Esophagus squamous epithelium (tissue), 4 donors: ENCODE data around the gene GP5.

Source experiments
- POLR2A ChIP-seq, 4 donors: fragments of 450-650 bp; IDR thresholded peaks; one replicate each; pipeline ENCODE4 v1.6.1; 2017; ENCODE audit warnings: antibody characterized with exemption in 4 of 4, mild to moderate bottlenecking in 4 of 4, moderate library complexity in 3 of 4
- TF ChIP-seq, protein P1 (sequence below), 6 experiments: fragments of 450-650 bp in 4 of 6; fragments of 200-600 bp in 2 of 6; sonication (generic) in 2 of 6; IDR thresholded peaks; one replicate each; pipeline ENCODE4 v1.5.1; 2016 to 2019; ENCODE audit warnings: antibody characterized with exemption in 6 of 6, mild to moderate bottlenecking in 4 of 6, moderate library complexity in 4 of 6

DNA sequence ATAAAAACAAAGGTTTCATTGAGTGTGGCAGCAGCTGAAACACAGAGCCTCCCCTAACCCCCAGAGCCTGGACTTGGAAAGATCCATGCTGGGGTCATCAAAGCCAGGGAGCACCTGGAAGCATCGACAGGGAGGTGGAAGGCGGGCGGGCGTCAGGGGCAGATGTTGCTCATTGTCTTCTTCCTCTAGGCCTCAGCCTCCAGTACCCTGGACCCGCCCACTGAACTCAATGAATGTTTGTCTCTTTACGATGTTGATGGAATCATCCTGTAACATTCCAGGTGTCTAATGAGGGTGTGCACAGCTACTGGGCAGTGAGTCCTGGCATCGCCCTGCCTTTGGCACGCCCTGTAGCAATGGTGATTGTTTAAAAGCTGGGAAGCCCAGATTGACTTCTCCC lies 9.8 kb downstream of the GP5 start:
- TF ChIP-seq POLR2A (IDR thresholded peaks at IDR 0.05) = no peak
- TF ChIP-seq, protein P1, sequence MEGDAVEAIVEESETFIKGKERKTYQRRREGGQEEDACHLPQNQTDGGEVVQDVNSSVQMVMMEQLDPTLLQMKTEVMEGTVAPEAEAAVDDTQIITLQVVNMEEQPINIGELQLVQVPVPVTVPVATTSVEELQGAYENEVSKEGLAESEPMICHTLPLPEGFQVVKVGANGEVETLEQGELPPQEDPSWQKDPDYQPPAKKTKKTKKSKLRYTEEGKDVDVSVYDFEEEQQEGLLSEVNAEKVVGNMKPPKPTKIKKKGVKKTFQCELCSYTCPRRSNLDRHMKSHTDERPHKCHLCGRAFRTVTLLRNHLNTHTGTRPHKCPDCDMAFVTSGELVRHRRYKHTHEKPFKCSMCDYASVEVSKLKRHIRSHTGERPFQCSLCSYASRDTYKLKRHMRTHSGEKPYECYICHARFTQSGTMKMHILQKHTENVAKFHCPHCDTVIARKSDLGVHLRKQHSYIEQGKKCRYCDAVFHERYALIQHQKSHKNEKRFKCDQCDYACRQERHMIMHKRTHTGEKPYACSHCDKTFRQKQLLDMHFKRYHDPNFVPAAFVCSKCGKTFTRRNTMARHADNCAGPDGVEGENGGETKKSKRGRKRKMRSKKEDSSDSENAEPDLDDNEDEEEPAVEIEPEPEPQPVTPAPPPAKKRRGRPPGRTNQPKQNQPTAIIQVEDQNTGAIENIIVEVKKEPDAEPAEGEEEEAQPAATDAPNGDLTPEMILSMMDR (IDR thresholded peaks at IDR 0.05) = no peak
